Fibroblast of lung (primary cell): ENCODE data around the gene SLC2A4RG. TPM values are rescaled to one million over a fixed set of nuclear protein-coding genes. Genes with fewer than 3 reads are reported as not detected.

Source experiments
- DNase-seq, 2 donors: peaks; one replicate each; pipeline versions ENCODE4 v3.0.0 to v3.0.0-alpha.2; 2010; ENCODE audit warnings: low read depth in 2 of 2
- H2AFZ ChIP-seq: 2 replicates; pipeline ENCODE4 v1.5.1; 2012; ENCODE audit warnings: low read length, control low read depth, inconsistent platforms
- H3K27ac ChIP-seq: 2 replicates; pipeline ENCODE4 v1.5.1; 2011; ENCODE audit warnings: low read length, control low read depth; ENCODE audit not compliant: insufficient read depth
- H3K27me3 ChIP-seq: 2 replicates; pipeline ENCODE4 v1.5.1; 2011; ENCODE audit warnings: mild to moderate bottlenecking, low read length; ENCODE audit not compliant: control insufficient read depth, insufficient read depth
- H3K36me3 ChIP-seq: 2 replicates; pipeline ENCODE4 v1.5.1; 2011; ENCODE audit warnings: low read length; ENCODE audit not compliant: control insufficient read depth, insufficient read depth
- H3K4me1 ChIP-seq: 2 replicates; pipeline ENCODE4 v1.5.1; 2011; ENCODE audit warnings: low read length; ENCODE audit not compliant: control insufficient read depth, insufficient read depth; ENCODE audit errors: extremely low read depth
- H3K4me2 ChIP-seq: 2 replicates; pipeline ENCODE4 v1.5.1; 2011; ENCODE audit warnings: low read length, control low read depth; ENCODE audit not compliant: insufficient read depth; ENCODE audit errors: extremely low read depth
- H3K4me3 ChIP-seq, 4 experiments: fragments of 200-600 bp in 1 of 4; sonication (generic) in 1 of 4; replicated peaks in 1 of 4; 2 replicates each; pipeline ENCODE4 v1.5.1; 2011 to 2016; ENCODE audit warnings: low read length in 4 of 4, low read depth in 3 of 4, mild to moderate bottlenecking in 3 of 4, control low read depth in 2 of 4, inconsistent platforms in 1 of 4, mixed read lengths in 1 of 4; ENCODE audit not compliant: insufficient read depth in 1 of 4; ENCODE audit errors: control extremely low read depth in 1 of 4
- H3K79me2 ChIP-seq: 2 replicates; pipeline ENCODE4 v1.5.1; 2012; ENCODE audit warnings: mild to moderate bottlenecking, low read length, inconsistent platforms; ENCODE audit not compliant: control insufficient read depth, insufficient read depth
- H3K9ac ChIP-seq: 2 replicates; pipeline ENCODE4 v1.5.1; 2011; ENCODE audit warnings: mild to moderate bottlenecking, low read length, control low read depth; ENCODE audit not compliant: insufficient read depth
- H3K9me3 ChIP-seq: 2 replicates; pipeline ENCODE4 v1.5.1; 2012; ENCODE audit warnings: low read depth, low read length; ENCODE audit not compliant: control insufficient read depth, insufficient read depth
- H4K20me1 ChIP-seq: 2 replicates; pipeline ENCODE4 v1.5.1; 2011; ENCODE audit warnings: low read length; ENCODE audit not compliant: control insufficient read depth, insufficient read depth; ENCODE audit errors: extremely low read depth
- EZH2 ChIP-seq: IDR thresholded peaks from 2 replicates; pipeline ENCODE4 v1.5.1; 2012; ENCODE audit warnings: low read length, control low read depth, mild to moderate bottlenecking; ENCODE audit errors: missing control alignments
- polyA plus RNA-seq, 2 donors: library from polyadenylated mRNA; depleted of rRNA in 1 of 2; stranded (reverse) in 1 of 2; unstranded in 1 of 2; fragments of >200 nt; gene quantifications; 2 replicates each; pipeline ENCODE4 v1.2.1, GENCODE V29; 2011 to 2012; ENCODE audit warnings: missing spikeins in 1 of 2
- total RNA-seq: library from RNA; depleted of rRNA; stranded (reverse); fragments of >200 nt; gene quantifications from 2 replicates; pipeline ENCODE4 v1.2.1, GENCODE V29; 2014
- TF ChIP-seq, protein P1 (sequence below), 2 donors: IDR thresholded peaks in 1 of 2; conservative IDR thresholded peaks in 1 of 2; 1 replicate in 1 of 2; 2 replicates in 1 of 2; pipeline ENCODE4 v1.5.1; 2011 to 2012; ENCODE audit warnings: low read length in 2 of 2, control low read depth in 1 of 2, inconsistent platforms in 1 of 2, low read depth in 1 of 2, mild to moderate bottlenecking in 1 of 2

The SLC2A4RG gene
- total and polyA plus RNA-seq, 2 donors (not counting 1 experiment from before 2014, with no cell fraction given) = 17.5 to 30.6 TPM

DNA sequence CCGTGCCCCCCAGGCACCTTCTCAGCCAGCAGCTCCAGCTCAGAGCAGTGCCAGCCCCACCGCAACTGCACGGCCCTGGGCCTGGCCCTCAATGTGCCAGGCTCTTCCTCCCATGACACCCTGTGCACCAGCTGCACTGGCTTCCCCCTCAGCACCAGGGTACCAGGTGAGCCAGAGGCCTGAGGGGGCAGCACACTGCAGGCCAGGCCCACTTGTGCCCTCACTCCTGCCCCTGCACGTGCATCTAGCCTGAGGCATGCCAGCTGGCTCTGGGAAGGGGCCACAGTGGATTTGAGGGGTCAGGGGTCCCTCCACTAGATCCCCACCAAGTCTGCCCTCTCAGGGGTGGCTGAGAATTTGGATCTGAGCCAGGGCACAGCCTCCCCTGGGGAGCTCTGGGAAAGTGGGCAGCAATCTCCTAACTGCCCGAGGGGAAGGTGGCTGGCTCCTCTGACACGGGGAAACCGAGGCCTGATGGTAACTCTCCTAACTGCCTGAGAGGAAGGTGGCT lies 42.2 kb upstream of the SLC2A4RG start:
- no peak for TF ChIP-seq EZH2
- TF ChIP-seq, protein P1, sequence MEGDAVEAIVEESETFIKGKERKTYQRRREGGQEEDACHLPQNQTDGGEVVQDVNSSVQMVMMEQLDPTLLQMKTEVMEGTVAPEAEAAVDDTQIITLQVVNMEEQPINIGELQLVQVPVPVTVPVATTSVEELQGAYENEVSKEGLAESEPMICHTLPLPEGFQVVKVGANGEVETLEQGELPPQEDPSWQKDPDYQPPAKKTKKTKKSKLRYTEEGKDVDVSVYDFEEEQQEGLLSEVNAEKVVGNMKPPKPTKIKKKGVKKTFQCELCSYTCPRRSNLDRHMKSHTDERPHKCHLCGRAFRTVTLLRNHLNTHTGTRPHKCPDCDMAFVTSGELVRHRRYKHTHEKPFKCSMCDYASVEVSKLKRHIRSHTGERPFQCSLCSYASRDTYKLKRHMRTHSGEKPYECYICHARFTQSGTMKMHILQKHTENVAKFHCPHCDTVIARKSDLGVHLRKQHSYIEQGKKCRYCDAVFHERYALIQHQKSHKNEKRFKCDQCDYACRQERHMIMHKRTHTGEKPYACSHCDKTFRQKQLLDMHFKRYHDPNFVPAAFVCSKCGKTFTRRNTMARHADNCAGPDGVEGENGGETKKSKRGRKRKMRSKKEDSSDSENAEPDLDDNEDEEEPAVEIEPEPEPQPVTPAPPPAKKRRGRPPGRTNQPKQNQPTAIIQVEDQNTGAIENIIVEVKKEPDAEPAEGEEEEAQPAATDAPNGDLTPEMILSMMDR (conservative IDR thresholded peaks at IDR 0.05 in 1 of 2, IDR thresholded peaks at IDR 0.05 in 1 of 2; ENCODE audit: low read depth in 1 of 2, low read length in 2 of 2) = no peak
- Histone ChIP-seq H3K27me3 (no peaks in the 10 kb centered on the region), H3K4me2 (peak overlapping the region; percentile 25), H3K9me3 (no peaks in the 10 kb centered on the region), H3K4me1 (peaks cover 28% of the 10 kb centered on the region), H3K9ac (no peak overlapping the region), H3K79me2 (peaks cover 3% of the 10 kb centered on the region), H4K20me1 (no peaks in the 10 kb centered on the region), H3K36me3 (peaks cover 29% of the 10 kb centered on the region), H3K27ac (peak overlapping the region; percentile 93), H2AFZ (no peak overlapping the region), H3K4me3 (peak overlapping the region in 2 of 4 experiments; percentile 26 to 45)
- no peak for DNase-seq

DNA sequence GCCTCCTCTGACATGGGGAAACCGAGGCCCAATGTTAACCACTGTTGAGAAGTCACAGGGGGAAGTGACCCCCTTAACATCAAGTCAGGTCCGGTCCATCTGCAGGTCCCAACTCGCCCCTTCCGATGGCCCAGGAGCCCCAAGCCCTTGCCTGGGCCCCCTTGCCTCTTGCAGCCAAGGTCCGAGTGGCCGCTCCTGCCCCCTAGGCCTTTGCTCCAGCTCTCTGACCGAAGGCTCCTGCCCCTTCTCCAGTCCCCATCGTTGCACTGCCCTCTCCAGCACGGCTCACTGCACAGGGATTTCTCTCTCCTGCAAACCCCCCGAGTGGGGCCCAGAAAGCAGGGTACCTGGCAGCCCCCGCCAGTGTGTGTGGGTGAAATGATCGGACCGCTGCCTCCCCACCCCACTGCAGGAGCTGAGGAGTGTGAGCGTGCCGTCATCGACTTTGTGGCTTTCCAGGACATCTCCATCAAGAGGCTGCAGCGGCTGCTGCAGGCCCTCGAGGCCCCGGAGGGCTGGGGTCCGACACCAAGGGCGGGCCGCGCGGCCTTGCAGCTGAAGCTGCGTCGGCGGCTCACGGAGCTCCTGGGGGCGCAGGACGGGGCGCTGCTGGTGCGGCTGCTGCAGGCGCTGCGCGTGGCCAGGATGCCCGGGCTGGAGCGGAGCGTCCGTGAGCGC lies 41.6 kb upstream of the SLC2A4RG start:
- no peaks in the 10 kb centered on the region for H3K9me3 ChIP-seq
- H4K20me1 ChIP-seq = no peaks in the 10 kb centered on the region
- no peak overlapping the region for H3K9ac ChIP-seq
- peaks cover 29% of the 10 kb centered on the region for H3K36me3 ChIP-seq
- peaks cover 3% of the 10 kb centered on the region for H3K79me2 ChIP-seq
- H3K4me2 ChIP-seq = no peak overlapping the region
- H3K27me3 ChIP-seq = no peaks in the 10 kb centered on the region
- no peak overlapping the region for H2AFZ ChIP-seq
- no peak for TF ChIP-seq EZH2
- TF ChIP-seq, protein P1 (conservative IDR thresholded peaks at IDR 0.05 in 1 of 2, IDR thresholded peaks at IDR 0.05 in 1 of 2; ENCODE audit: low read depth in 1 of 2, low read length in 2 of 2) = no peak
- peak overlapping the region; percentile 93 for H3K27ac ChIP-seq
- no peak overlapping the region for H3K4me3 ChIP-seq
- DNase-seq = no peak
- H3K4me1 ChIP-seq = peaks cover 28% of the 10 kb centered on the region

- Histone ChIP-seq H3K27me3 (no peaks in the 10 kb centered on the region), H3K9ac (peak overlapping the region; percentile 56), H3K4me1 (peaks cover 28% of the 10 kb centered on the region), H2AFZ (no peak overlapping the region), H3K27ac (peak overlapping the region; percentile 93), H3K4me2 (no peak overlapping the region), H3K36me3 (peaks cover 29% of the 10 kb centered on the region), H3K79me2 (peaks cover 3% of the 10 kb centered on the region), H3K4me3 (peak overlapping the region in 1 of 4 experiments; percentile 14), H3K9me3 (no peaks in the 10 kb centered on the region), H4K20me1 (no peaks in the 10 kb centered on the region)
- TF ChIP-seq, protein P1 (conservative IDR thresholded peaks at IDR 0.05 in 1 of 2, IDR thresholded peaks at IDR 0.05 in 1 of 2; ENCODE audit: low read depth in 1 of 2, low read length in 2 of 2) = no peak
- TF ChIP-seq EZH2 = no peak
- DNase-seq = peak; percentile 84 to 92
Measured at GRCh38 chr20:63698739-63699465, 40.7 kb upstream of the SLC2A4RG start.
